Glomerular visceral epithelial cell (primary cell): ENCODE measurements around the gene ADAMTS2.

Experiments
- DNase-seq: peaks from one replicate; pipeline ENCODE4 v3.0.0-alpha.2; 2016; ENCODE audit errors: extremely low spot score

ADAMTS2 gene

GRCh38 chr5:179139111-179139935 lies 205.9 kb downstream of the ADAMTS2 start:
- no peak for DNase-seq

DNA sequence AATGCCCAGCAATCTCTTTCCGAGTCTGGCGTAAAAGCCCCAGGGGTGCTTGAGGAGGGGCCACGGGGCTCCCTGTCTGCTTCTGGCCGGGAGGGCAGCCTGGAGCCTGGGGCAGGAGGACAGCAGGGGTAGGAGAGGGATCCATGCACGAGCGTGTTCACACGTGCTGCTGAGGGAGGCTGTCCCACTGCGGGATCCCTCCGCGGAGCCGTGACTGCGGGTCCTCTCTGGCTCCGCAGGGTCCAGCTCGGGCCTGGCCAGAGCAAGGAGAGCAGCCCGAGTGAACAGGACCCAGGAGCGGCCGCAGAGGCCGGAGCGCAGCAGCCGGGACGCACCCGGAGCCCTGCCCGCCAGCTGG lies 206.7 kb downstream of the ADAMTS2 start:
- no peak for DNase-seq

DNA sequence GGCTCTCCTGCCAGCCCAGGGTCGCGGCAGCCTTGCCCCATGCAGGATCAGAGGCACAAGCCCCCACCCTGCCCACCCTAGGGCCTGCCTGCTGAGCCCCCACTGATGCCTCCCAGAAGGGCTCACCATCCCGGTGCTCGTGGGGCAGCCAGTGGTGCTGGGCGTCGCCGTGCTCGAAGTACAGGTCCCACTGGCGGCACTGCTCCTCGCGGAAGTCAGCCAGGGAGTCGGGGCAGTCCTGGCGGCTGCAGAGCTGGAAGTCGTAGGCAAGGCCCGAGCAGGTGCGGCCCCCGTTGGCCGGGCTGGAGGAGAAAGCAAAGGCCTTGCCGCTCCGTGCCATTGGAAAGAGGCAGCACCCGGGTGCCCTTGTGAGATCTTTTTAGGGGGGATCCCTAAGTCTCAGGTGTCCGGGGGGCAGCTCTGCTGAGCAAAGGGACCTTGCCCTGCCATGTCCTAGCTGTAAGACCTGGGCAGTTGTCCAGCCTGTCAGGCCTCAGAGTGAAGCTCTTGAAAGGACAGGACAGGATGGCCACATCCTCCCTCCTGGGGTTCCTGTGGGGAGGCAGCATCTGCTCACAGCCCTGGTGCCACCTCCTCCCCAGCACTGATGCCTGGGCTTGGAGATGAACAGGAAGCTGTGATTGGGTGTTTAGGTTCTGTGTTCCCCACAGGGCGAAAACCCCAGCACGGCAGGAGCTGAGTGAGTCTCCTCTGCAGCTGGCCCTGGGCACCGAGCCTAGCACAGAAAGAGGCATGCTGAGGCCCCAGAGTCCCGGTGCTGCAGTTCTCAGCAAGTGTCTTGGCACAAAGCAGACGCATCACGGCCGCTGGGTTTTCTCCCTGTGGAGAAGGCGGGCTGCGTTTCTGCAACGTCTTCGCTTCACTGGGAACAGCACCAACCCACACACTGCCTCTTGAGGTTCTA lies 207.4 kb downstream of the ADAMTS2 start:
- no peak for DNase-seq

- no peak for DNase-seq
These were observed 208.1 kb downstream of the ADAMTS2 start for GRCh38 chr5:179137016-179137642.

- DNase-seq: no peak
These were observed 209.6 kb downstream of the ADAMTS2 start for GRCh38 chr5:179135441-179136215.

DNA sequence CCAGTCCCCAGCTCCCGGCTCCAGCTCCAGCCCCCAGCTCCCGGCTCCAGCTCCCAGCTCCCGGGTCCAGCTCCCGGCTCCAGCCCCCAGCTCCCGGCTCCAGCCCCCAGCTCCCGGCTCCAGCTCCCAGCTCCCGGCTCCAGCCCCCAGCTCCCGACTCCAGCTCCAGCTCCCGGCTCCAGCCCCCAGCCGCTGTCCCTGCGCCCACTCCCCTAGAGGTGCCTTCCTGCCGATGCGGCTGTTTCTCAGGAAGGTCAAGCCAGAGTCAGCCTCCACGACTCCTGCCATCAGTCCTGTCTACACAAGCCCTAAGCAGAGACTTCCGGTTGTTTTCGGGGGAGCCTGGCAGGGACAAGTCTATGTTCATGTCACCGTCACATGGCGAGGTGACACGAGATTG lies 210.3 kb downstream of the ADAMTS2 start:
- no peak for DNase-seq

DNA sequence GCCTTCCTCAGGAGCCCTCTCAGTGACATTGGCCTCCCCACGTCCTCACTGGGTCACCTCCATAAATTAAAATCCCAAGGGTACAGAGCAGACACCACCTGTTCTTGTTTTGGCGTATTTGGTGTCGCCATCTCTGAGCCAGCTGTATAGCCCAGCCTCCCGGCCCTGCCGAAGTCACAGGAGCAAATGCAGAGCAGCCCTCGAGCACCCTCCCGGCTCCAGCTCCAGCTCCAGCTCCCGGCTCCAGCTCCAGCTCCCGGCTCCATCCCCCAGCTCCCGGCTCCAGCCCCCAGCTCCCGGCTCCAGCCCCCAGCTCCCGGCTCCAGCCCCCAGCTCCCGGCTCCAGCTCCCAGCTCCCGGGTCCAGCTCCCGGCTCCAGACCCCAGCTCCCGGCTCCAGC lies 210.8 kb downstream of the ADAMTS2 start:
- no peak for DNase-seq

DNA sequence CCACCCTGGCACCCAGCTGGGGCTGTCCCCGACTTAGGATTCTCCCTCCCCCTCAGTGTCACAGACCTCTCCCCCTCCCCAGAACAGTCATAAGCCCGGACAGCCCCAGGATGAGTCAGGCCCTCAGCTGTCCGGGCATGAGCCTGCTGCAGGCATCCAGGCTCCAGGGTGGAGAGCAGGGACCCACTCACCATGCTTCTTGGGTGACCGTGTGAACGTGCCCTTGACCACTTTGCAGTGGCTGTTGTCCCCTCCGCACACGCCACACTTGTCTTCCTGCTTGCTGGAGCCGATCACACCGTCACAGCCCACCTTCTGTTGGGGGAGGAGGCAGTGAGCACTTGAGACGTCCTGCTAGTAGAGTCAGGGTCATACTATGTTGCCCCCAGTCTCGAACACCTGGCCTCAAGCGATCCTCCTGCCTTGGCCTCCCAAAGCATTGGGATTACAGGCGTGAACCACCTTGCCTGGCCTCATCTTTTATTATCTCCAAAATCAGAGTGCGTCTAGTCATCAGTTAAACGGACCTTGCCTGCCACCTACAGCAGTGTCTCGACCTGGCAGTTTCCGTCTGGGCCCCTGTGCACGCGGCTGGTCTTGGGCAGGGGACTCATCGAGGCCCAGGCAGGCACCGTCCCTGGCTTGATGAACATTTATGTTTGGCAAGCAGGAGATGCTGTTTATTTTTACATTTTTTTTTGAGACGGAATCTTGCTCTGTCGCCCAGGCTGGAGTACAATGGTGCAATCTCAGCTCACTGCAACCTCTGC lies 212.5 kb downstream of the ADAMTS2 start:
- no peak for DNase-seq

- DNase-seq: no peak
These were observed 213.2 kb downstream of the ADAMTS2 start for GRCh38 chr5:179131886-179132585.

- DNase-seq: no peak
These were observed 213.9 kb downstream of the ADAMTS2 start for GRCh38 chr5:179131321-179131835.

DNA sequence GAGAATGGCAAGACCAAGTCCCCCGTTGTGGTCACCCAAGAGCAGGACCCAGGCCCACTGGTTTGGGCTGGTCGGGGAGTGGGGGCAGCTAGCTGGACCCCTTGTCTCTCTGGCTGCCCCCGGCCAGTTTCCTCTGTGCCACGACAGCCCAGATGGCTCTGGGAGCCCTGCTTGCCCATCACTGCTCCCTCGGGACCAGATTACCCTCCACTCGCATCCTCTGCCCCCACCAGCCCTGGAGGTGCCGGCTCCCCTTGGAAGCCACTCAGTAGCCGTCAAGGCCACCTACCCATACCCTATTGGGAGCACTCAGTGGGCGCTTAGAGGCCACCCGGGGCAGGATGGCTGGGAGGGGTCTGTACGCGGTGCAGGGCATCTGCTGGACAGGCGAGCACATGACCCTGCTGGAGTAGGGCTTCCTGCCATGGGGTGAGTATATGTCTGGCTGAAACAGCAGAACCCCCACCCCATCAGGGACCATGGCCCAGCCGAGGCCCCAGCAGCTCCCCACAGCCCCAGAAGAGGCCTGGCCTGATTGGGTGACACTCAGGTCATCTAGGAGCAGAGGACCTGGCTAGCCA lies 215.1 kb downstream of the ADAMTS2 start:
- DNase-seq: no peak

DNA sequence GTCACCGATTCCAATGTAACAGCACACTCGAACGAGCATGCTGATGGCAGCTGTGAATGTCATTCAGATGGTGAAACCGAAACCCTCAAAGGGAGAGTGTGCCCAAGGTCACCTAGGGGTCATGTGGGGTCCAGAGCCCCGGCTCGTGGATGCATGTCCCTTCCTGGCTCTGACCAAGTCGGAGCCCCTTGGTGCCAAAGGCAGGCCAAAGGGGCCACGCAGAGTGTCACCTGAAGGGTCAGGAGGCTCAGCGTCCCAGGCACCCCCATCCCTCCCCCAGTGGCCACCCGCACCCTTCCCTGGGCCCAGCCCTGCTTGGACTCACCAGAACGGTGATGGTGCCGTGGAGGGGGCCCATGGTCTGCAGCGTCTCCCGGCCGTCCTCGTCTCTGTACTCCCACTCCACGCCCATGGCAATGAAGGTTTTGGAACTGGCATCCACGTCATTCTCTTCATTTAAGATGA lies 215.6 kb downstream of the ADAMTS2 start:
- DNase-seq: no peak

- DNase-seq: no peak
These were observed 216.3 kb downstream of the ADAMTS2 start for GRCh38 chr5:179128976-179129375.

- no peak for DNase-seq
These were observed 217.3 kb downstream of the ADAMTS2 start for GRCh38 chr5:179128041-179128365.

- DNase-seq: no peak
These were observed 217.9 kb downstream of the ADAMTS2 start for GRCh38 chr5:179127136-179128040.

- no peak for DNase-seq
These were observed 218.7 kb downstream of the ADAMTS2 start for GRCh38 chr5:179126506-179126991.

GRCh38 chr5:179125789-179126505 lies 219.3 kb downstream of the ADAMTS2 start:
- no peak for DNase-seq
